Raji (cell line): ENCODE data around the gene OR2AG1.

Experiments used
- POLR2A ChIP-seq: IDR thresholded peaks from 2 replicates; pipeline ENCODE4 v1.6.1; 2011; ENCODE audit warnings: low read depth, low read length, control low read depth; ENCODE audit not compliant: insufficient read depth

Gene OR2AG1

GRCh38 chr11:6833356-6833755 is 50.5 kb downstream of the OR2AG1 start:
- TF ChIP-seq POLR2A, result no peak

- TF ChIP-seq POLR2A, result no peak
Measured at GRCh38 chr11:6834021-6834420, 51.2 kb downstream of the OR2AG1 start.
